Measurements from ENCODE around the gene INTS15. TPM values are rescaled to one million over a fixed set of nuclear protein-coding genes. Genes with fewer than 3 reads are reported as not detected.

INTS15 gene
- total RNA-seq, 1 donor from 2014 or later, result 18.6 TPM

DNA sequence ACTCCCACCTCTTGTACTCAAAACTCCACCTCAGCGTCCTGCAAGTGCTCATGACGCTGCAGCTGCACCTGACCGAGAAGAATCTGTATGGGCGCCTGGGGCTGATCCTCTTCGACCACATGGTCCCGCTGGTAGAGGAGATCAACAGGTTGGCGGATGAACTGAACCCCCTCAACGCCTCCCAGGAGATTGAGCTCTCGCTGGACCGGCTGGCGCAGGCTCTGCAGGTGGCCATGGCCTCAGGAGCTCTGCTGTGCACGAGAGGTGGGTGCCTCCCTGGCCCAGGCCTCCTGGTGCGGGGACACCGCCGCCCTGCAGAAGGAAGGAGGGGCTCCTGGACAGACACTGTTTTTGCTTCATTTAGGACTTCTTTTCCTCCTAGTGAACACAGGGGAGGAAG lies 10.3 kb downstream of the INTS15 start:
- H3K4me3 ChIP-seq (ENCODE audit: insufficient read depth, low read depth, low read length), result no peak overlapping the region
- DNase-seq (ENCODE audit: low read depth), result no peak
- peaks cover 17% of the 10 kb centered on the region for H3K36me3 Mint-ChIP-seq (ENCODE audit: low read depth, unreplicated experiment)
- no peak for TF ChIP-seq EZH2 (IDR thresholded peaks at IDR 0.05; ENCODE audit: insufficient read depth, low read length)
- no peak overlapping the region for H3K4me3 Mint-ChIP-seq (ENCODE audit: unreplicated experiment)
- no peak overlapping the region for H3K27ac Mint-ChIP-seq (ENCODE audit: unreplicated experiment)
- no peak overlapping the region for H3K9ac ChIP-seq (ENCODE audit: low read length)
- no peaks in the 10 kb centered on the region for H3K4me1 ChIP-seq (ENCODE audit: insufficient read depth, low read length)
- H3K27me3 ChIP-seq (ENCODE audit: insufficient read depth, low read length), result no peaks in the 10 kb centered on the region
- H3K4me2 ChIP-seq (ENCODE audit: low read length), result no peak overlapping the region
- no peak overlapping the region for H3K27ac ChIP-seq (ENCODE audit: low read depth, low read length)
- H4K20me1 ChIP-seq (ENCODE audit: insufficient read depth, low read length), result peaks cover 16% of the 10 kb centered on the region
- no peaks in the 10 kb centered on the region for H3K9me3 ChIP-seq (ENCODE audit: insufficient read depth, low read depth, low read length)
- no peak overlapping the region for H2AFZ ChIP-seq (ENCODE audit: low read depth, low read length)
- no peaks in the 10 kb centered on the region for H3K79me2 ChIP-seq (ENCODE audit: insufficient read depth, low read length)
- no peaks in the 10 kb centered on the region for H3K9me3 Mint-ChIP-seq (ENCODE audit: unreplicated experiment)
- peaks cover 28% of the 10 kb centered on the region for H3K36me3 ChIP-seq (ENCODE audit: insufficient read depth, low read length)
- no peak for FAIRE-seq
- no peaks in the 10 kb centered on the region for H3K4me1 Mint-ChIP-seq (ENCODE audit: low read depth, unreplicated experiment)
- H3K27me3 Mint-ChIP-seq (ENCODE audit: low read depth, unreplicated experiment), result no peaks in the 10 kb centered on the region

DNA sequence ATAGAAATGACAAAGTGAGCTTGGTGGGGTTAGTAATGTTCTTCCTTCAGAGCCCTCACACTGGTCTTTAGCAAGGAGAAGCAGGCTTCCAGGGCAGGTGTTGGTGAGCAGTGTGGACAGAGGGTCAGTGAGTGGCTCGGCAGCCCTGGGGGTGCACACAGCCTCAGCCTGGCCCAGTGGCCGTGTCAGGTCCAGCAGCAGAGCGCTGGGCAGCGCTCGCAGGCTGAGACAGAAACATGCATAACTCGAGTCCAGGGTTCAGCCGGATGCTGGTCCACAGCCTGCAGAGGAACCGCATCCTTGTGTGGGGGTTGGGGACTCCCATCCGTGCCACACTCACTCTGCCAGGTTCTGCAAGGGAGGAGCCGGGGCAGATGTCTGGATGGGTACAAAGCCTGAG lies 14.6 kb downstream of the INTS15 start:
- FAIRE-seq (no peak), DNase-seq (ENCODE audit: low read depth) (no peak)
- peaks cover 16% of the 10 kb centered on the region for H4K20me1 ChIP-seq (ENCODE audit: insufficient read depth, low read length)
- H3K4me3 Mint-ChIP-seq (ENCODE audit: unreplicated experiment), result no peak overlapping the region
- H3K9ac ChIP-seq (ENCODE audit: low read length), result no peak overlapping the region
- no peaks in the 10 kb centered on the region for H3K9me3 ChIP-seq (ENCODE audit: insufficient read depth, low read depth, low read length)
- peak overlapping the region; percentile 47 for H3K27ac Mint-ChIP-seq (ENCODE audit: unreplicated experiment)
- H3K9me3 Mint-ChIP-seq (ENCODE audit: unreplicated experiment), result no peaks in the 10 kb centered on the region
- H2AFZ ChIP-seq (ENCODE audit: low read depth, low read length), result no peak overlapping the region
- TF ChIP-seq, protein P1, sequence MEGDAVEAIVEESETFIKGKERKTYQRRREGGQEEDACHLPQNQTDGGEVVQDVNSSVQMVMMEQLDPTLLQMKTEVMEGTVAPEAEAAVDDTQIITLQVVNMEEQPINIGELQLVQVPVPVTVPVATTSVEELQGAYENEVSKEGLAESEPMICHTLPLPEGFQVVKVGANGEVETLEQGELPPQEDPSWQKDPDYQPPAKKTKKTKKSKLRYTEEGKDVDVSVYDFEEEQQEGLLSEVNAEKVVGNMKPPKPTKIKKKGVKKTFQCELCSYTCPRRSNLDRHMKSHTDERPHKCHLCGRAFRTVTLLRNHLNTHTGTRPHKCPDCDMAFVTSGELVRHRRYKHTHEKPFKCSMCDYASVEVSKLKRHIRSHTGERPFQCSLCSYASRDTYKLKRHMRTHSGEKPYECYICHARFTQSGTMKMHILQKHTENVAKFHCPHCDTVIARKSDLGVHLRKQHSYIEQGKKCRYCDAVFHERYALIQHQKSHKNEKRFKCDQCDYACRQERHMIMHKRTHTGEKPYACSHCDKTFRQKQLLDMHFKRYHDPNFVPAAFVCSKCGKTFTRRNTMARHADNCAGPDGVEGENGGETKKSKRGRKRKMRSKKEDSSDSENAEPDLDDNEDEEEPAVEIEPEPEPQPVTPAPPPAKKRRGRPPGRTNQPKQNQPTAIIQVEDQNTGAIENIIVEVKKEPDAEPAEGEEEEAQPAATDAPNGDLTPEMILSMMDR (IDR thresholded peaks at IDR 0.05; ENCODE audit: insufficient read depth, low read depth, low read length), result no peak
- TF ChIP-seq EZH2 (IDR thresholded peaks at IDR 0.05; ENCODE audit: insufficient read depth, low read length), result no peak
- no peak overlapping the region for H3K4me2 ChIP-seq (ENCODE audit: low read length)
- H3K4me1 Mint-ChIP-seq (ENCODE audit: low read depth, unreplicated experiment), result no peaks in the 10 kb centered on the region
- no peak overlapping the region for H3K27ac ChIP-seq (ENCODE audit: low read depth, low read length)
- H3K36me3 ChIP-seq (ENCODE audit: insufficient read depth, low read length), result peaks cover 12% of the 10 kb centered on the region
- no peaks in the 10 kb centered on the region for H3K27me3 Mint-ChIP-seq (ENCODE audit: low read depth, unreplicated experiment)
- H3K4me1 ChIP-seq (ENCODE audit: insufficient read depth, low read length), result no peaks in the 10 kb centered on the region
- H3K4me3 ChIP-seq (ENCODE audit: insufficient read depth, low read depth, low read length), result no peak overlapping the region
- H3K27me3 ChIP-seq (ENCODE audit: insufficient read depth, low read length), result no peaks in the 10 kb centered on the region
- H3K79me2 ChIP-seq (ENCODE audit: insufficient read depth, low read length), result no peaks in the 10 kb centered on the region
- H3K36me3 Mint-ChIP-seq (ENCODE audit: low read depth, unreplicated experiment), result peaks cover 10% of the 10 kb centered on the region

DNA sequence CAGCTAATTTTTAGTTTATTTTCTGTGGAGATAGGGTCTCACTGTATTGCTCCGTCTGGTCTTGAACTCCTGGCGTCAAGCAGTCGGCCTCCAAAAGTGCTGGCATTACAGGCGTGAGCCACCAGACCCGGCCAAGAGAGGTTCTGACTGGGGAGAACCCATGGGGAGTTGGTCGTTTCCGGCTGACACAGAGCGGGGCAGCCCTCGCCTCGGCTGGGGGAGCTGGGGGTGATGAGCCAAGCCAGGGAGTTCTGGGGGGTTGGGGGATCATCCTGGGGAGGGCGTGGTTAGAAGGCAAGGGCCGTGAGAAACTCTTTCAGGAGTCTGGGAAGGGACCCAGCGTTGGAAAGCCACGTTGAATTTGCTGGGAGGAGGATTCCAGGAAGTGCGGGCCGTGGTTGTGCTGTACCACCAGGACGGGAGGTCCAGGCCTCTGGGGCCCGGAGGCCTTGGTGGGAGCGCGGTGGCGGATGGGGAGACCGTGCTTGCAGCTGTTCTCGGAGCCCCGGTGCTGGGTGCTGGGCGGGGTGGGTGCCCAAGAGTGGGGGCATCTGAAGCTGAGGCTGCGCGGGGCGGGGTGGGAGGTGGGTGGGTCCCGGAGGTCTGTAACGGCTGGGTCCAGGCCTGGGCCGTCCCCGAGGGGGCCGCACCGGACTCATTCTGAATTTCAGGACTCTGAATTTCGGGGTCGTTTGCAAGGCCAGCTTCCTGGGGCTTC lies 17.2 kb downstream of the INTS15 start:
- H3K27ac Mint-ChIP-seq (ENCODE audit: unreplicated experiment), result no peak overlapping the region
- no peaks in the 10 kb centered on the region for H3K4me1 ChIP-seq (ENCODE audit: insufficient read depth, low read length)

More for the DNA sequence above, 17.2 kb downstream of the INTS15 start:
- Histone ChIP-seq H3K4me2 (ENCODE audit: low read length) (no peak overlapping the region), H3K9ac (ENCODE audit: low read length) (no peak overlapping the region), H3K79me2 (ENCODE audit: insufficient read depth, low read length) (no peaks in the 10 kb centered on the region), H3K36me3 (ENCODE audit: insufficient read depth, low read length) (peaks cover 8% of the 10 kb centered on the region), H3K9me3 (ENCODE audit: insufficient read depth, low read depth, low read length) (no peaks in the 10 kb centered on the region), H3K4me3 (ENCODE audit: insufficient read depth, low read depth, low read length) (no peak overlapping the region), H4K20me1 (ENCODE audit: insufficient read depth, low read length) (peaks cover 14% of the 10 kb centered on the region), H3K27ac (ENCODE audit: low read depth, low read length) (no peak overlapping the region), H3K27me3 (ENCODE audit: insufficient read depth, low read length) (no peaks in the 10 kb centered on the region), H2AFZ (ENCODE audit: low read depth, low read length) (no peak overlapping the region)
- TF ChIP-seq, protein P1 (IDR thresholded peaks at IDR 0.05; ENCODE audit: insufficient read depth, low read depth, low read length), result no peak
- TF ChIP-seq EZH2 (IDR thresholded peaks at IDR 0.05; ENCODE audit: insufficient read depth, low read length), result no peak
- no peak for FAIRE-seq
- no peaks in the 10 kb centered on the region for H3K4me1 Mint-ChIP-seq (ENCODE audit: low read depth, unreplicated experiment)
- no peak overlapping the region for H3K4me3 Mint-ChIP-seq (ENCODE audit: unreplicated experiment)
- H3K36me3 Mint-ChIP-seq (ENCODE audit: low read depth, unreplicated experiment), result peaks cover 9% of the 10 kb centered on the region
- H3K9me3 Mint-ChIP-seq (ENCODE audit: unreplicated experiment), result peaks cover 2% of the 10 kb centered on the region
- no peaks in the 10 kb centered on the region for H3K27me3 Mint-ChIP-seq (ENCODE audit: low read depth, unreplicated experiment)
- DNase-seq (ENCODE audit: low read depth), result no peak

Data from astrocyte (in vitro differentiated cells and primary cell).